KOPT-K1 (cell line): ENCODE results near the gene SGTA.
"Not testable (repeated sequence)": the region's sequence is repeated elsewhere in the genome, so short reads cannot be mapped to it uniquely, and the experiment has no call there.

Experiments
- H3K27ac ChIP-seq: fragments of 200-600 bp; sonication (generic); 2 replicates; pipeline ENCODE4 v1.5.1; 2016; ENCODE audit warnings: antibody characterized with exemption, mild to moderate bottlenecking, low read depth, low read length; ENCODE audit not compliant: poor library complexity, severe bottlenecking
- H3K36me3 ChIP-seq: fragments of 200-600 bp; sonication (generic); 2 replicates; pipeline ENCODE4 v1.5.1; 2017; ENCODE audit warnings: antibody characterized with exemption, mild to moderate bottlenecking, low read length, moderate library complexity; ENCODE audit not compliant: insufficient read depth
- H3K9me3 ChIP-seq: fragments of 200-600 bp; sonication (generic); 2 replicates; pipeline ENCODE4 v1.5.1; 2017; ENCODE audit warnings: antibody characterized with exemption, low read length, mild to moderate bottlenecking; ENCODE audit not compliant: insufficient read depth, poor library complexity, severe bottlenecking

Gene SGTA

GRCh38 chr19:2714531-2715269, 68.4 kb downstream of the SGTA start:
- H3K27ac ChIP-seq: no peak overlapping the region
- H3K36me3 ChIP-seq: no peaks in the 10 kb centered on the region
- H3K9me3 ChIP-seq: peaks cover 13% of the 10 kb centered on the region

GRCh38 chr19:2714102-2714501, 69.0 kb downstream of the SGTA start:
- H3K9me3 ChIP-seq: peaks cover 13% of the 10 kb centered on the region
- not testable (repeated sequence) for H3K36me3 ChIP-seq, H3K27ac ChIP-seq

GRCh38 chr19:2713170-2713569, 69.9 kb downstream of the SGTA start:
- peaks cover 13% of the 10 kb centered on the region for H3K9me3 ChIP-seq
- not testable (repeated sequence) for H3K27ac ChIP-seq, H3K36me3 ChIP-seq

GRCh38 chr19:2711875-2712205, 71.2 kb downstream of the SGTA start:
- Histone ChIP-seq H3K36me3 (no peaks in the 10 kb centered on the region), H3K9me3 (peaks cover 13% of the 10 kb centered on the region), H3K27ac (no peak overlapping the region)

DNA sequence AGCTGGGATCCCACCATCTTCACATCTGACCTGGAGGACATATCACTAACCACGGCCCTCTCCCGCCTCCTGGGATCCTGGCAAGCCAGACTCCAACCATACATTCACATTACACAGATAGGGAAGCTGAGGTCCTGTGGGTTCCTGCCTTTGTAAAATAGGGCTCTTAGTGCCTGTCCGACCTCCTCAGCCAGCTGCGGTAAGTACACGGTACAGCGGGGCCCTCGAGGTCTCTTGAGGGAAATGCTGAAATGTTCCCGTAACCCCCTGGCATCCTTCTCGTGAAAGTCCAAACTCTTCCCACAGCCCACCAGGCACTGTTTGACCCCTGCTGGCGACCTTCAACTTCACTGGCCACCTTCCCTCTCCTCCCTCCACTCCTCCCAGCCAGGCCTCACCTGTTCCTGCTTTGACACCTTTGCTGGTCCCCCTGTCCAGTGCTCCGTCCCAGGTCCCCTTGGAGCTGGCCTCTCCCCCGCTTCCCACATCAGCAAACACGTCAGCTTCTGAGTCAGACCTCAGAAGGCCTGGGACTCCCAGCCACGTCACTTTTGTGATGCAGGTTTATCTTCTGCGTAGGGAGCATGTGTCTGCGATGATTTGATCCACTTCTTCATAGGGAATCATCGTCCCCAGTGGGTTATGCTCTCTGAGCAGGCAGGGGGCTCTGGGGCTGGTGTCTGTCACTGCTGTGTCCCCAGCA, 71.8 kb downstream of the SGTA start:
- Histone ChIP-seq H3K36me3 (no peaks in the 10 kb centered on the region), H3K9me3 (peaks cover 13% of the 10 kb centered on the region), H3K27ac (no peak overlapping the region)

- Histone ChIP-seq H3K36me3 (no peaks in the 10 kb centered on the region), H3K9me3 (no peaks in the 10 kb centered on the region), H3K27ac (no peak overlapping the region)
These were observed 76.8 kb downstream of the SGTA start for GRCh38 chr19:2706251-2706650.
